Erythroblast (primary cell): Measurements from ENCODE around the gene FNDC3B.

Source experiments
- GATA1 ChIP-seq: IDR thresholded peaks from 2 replicates; pipeline ENCODE4 v1.6.1; 2011; ENCODE audit warnings: low read depth, mild to moderate bottlenecking, control low read depth, low read length, moderate library complexity
- POLR2A ChIP-seq: IDR thresholded peaks from 2 replicates; pipeline ENCODE4 v1.6.1; 2011; ENCODE audit warnings: mild to moderate bottlenecking, low read length

- TF ChIP-seq POLR2A (no peak), GATA1 (no peak)
Observed at GRCh38 chr3:172021859-172022258, 17.5 kb upstream of the FNDC3B start.
